ENCODE data around the gene SIN3A. TPM values are rescaled to one million over a fixed set of nuclear protein-coding genes. Genes with fewer than 3 reads are reported as not detected.
A peak's percentile ranks its signal among the peaks of the same experiment; 100 is the strongest.

SIN3A gene
- total and polyA plus RNA-seq, 2 donors (not counting 1 experiment from before 2014, with no cell fraction given) = 32.0 to 153 TPM

GRCh38 chr15:75354454-75354853, 97.0 kb downstream of the SIN3A start:
- Mint-ChIP-seq H3K4me1 (peaks cover 18% of the 10 kb centered on the region), H3K4me3 (no peak overlapping the region), H3K9me3 (ENCODE audit: insufficient read depth) (peaks cover 8% of the 10 kb centered on the region), H3K27me3 (no peaks in the 10 kb centered on the region), H3K27ac (no peak overlapping the region)
- DNase-seq (peak; percentile 43), ATAC-seq (ENCODE audit: low read depth) (no peak)
- TF ChIP-seq EZH2 (IDR thresholded peaks at IDR 0.05; ENCODE audit: borderline replicate concordance, insufficient read depth, low read depth, low read length, poor library complexity, severe bottlenecking) (no peak), CTCF (IDR thresholded peaks at IDR 0.05) (no peak)
- peaks cover 0 to 24% of the 10 kb centered on the region in 2 experiments for H3K36me3 ChIP-seq (replicated peaks in 1 of 2; ENCODE audit: control extremely low read depth in 1 of 2, control insufficient read depth in 1 of 2, extremely low read depth in 1 of 2, insufficient read depth in 2 of 2, low read length in 1 of 2)
- WGBS (ENCODE audit: insufficient coverage) = 93% methylated on average over 6 of the region's 7 CpGs
- ChIA-PET CTCF (interaction anchor here (3.7 kb wide), 1 partner anchor 15 kb away, joined by 15 read pairs; the partner anchor contains the start of gene MAN2C1), POLR2A (no interaction called here)
- no peak overlapping the region for H2AFZ ChIP-seq (ENCODE audit: insufficient read depth, low read depth, low read length, poor library complexity, severe bottlenecking)
- intact Hi-C loops (cut with micrococcal nuclease) = loop anchor here (5.0 kb wide), 1 partner anchor 567 kb away; no protein-coding TSS in a partner anchor
- peaks cover 0 to 36% (median 14%) of the 10 kb centered on the region in 3 donors for H3K9me3 ChIP-seq (ENCODE audit: control extremely low read depth in 1 of 3, control insufficient read depth in 2 of 3, insufficient read depth in 1 of 3, low read length in 2 of 3)
- H3K27ac ChIP-seq (ENCODE audit: low read length in 2 of 2) = no peak overlapping the region
- no peak overlapping the region for H3K4me2 ChIP-seq (replicated peaks; ENCODE audit: low read depth, low read length, poor library complexity, severe bottlenecking)
- H3K9ac ChIP-seq (ENCODE audit: low read length) = no peak overlapping the region
- H3K27me3 ChIP-seq (replicated peaks in 1 of 4; ENCODE audit: control extremely low read depth in 1 of 4, control insufficient read depth in 3 of 4, insufficient read depth in 4 of 4, low read length in 3 of 4) = no peaks in the 10 kb centered on the region
- H3K4me3 ChIP-seq (ENCODE audit: control extremely low read depth in 1 of 5, extremely low read depth in 1 of 5, insufficient read depth in 1 of 5, low read depth in 2 of 5, low read length in 4 of 5) = no peak overlapping the region
- H3K4me1 ChIP-seq (ENCODE audit: control insufficient read depth in 2 of 2, insufficient read depth in 2 of 2, low read length in 2 of 2) = peaks cover 17% of the 10 kb centered on the region in 2 donors
- H3K79me2 ChIP-seq (ENCODE audit: control insufficient read depth, insufficient read depth, low read length) = no peaks in the 10 kb centered on the region
- H4K20me1 ChIP-seq (ENCODE audit: control insufficient read depth, insufficient read depth, low read length, poor library complexity, severe bottlenecking) = no peaks in the 10 kb centered on the region

GRCh38 chr15:75353604-75354003, 97.9 kb downstream of the SIN3A start:
- H3K9ac ChIP-seq (ENCODE audit: low read length) = no peak overlapping the region
- 91% methylated on average over 7 of the region's 7 CpGs for WGBS (ENCODE audit: insufficient coverage)
- no peak overlapping the region for H3K4me3 Mint-ChIP-seq

More at GRCh38 chr15:75353604-75354003, 97.9 kb downstream of the SIN3A start:
- Histone ChIP-seq H3K36me3 (replicated peaks in 1 of 2; ENCODE audit: control extremely low read depth in 1 of 2, control insufficient read depth in 1 of 2, extremely low read depth in 1 of 2, insufficient read depth in 2 of 2, low read length in 1 of 2) (peaks cover 0 to 25% of the 10 kb centered on the region in 2 experiments), H3K27me3 (replicated peaks in 1 of 4; ENCODE audit: control extremely low read depth in 1 of 4, control insufficient read depth in 3 of 4, insufficient read depth in 4 of 4, low read length in 3 of 4) (no peaks in the 10 kb centered on the region), H3K4me1 (ENCODE audit: control insufficient read depth in 2 of 2, insufficient read depth in 2 of 2, low read length in 2 of 2) (peaks cover 25% of the 10 kb centered on the region in 2 donors), H3K4me2 (replicated peaks; ENCODE audit: low read depth, low read length, poor library complexity, severe bottlenecking) (no peak overlapping the region), H3K9me3 (ENCODE audit: control extremely low read depth in 1 of 3, control insufficient read depth in 2 of 3, insufficient read depth in 1 of 3, low read length in 2 of 3) (peaks cover 0 to 44% (median 23%) of the 10 kb centered on the region in 3 donors), H3K4me3 (ENCODE audit: control extremely low read depth in 1 of 5, extremely low read depth in 1 of 5, insufficient read depth in 1 of 5, low read depth in 2 of 5, low read length in 4 of 5) (no peak overlapping the region), H3K27ac (ENCODE audit: low read length in 2 of 2) (no peak overlapping the region), H4K20me1 (ENCODE audit: control insufficient read depth, insufficient read depth, low read length, poor library complexity, severe bottlenecking) (no peaks in the 10 kb centered on the region), H3K79me2 (ENCODE audit: control insufficient read depth, insufficient read depth, low read length) (no peaks in the 10 kb centered on the region), H2AFZ (ENCODE audit: insufficient read depth, low read depth, low read length, poor library complexity, severe bottlenecking) (no peak overlapping the region)
- no peaks in the 10 kb centered on the region for H3K27me3 Mint-ChIP-seq
- no peak overlapping the region for H3K27ac Mint-ChIP-seq
- ChIA-PET CTCF (interaction anchor here (3.7 kb wide), 1 partner anchor 15 kb away, joined by 15 read pairs; the partner anchor contains the start of gene MAN2C1), POLR2A (no interaction called here)
- no peak for DNase-seq
- TF ChIP-seq CTCF (IDR thresholded peaks at IDR 0.05) = no peak
- no peak for TF ChIP-seq EZH2 (IDR thresholded peaks at IDR 0.05; ENCODE audit: borderline replicate concordance, insufficient read depth, low read depth, low read length, poor library complexity, severe bottlenecking)
- peaks cover 8% of the 10 kb centered on the region for H3K9me3 Mint-ChIP-seq (ENCODE audit: insufficient read depth)
- intact Hi-C loops (cut with micrococcal nuclease) = loop anchor here (5.0 kb wide), 1 partner anchor 566 kb away; no protein-coding TSS in a partner anchor
- ATAC-seq (ENCODE audit: low read depth) = no peak
- peaks cover 23% of the 10 kb centered on the region for H3K4me1 Mint-ChIP-seq
